ENCODE measurements around the gene DMD. TPM values are rescaled to one million over a fixed set of nuclear protein-coding genes. Genes with fewer than 3 reads are reported as not detected.
"Not testable (repeated sequence)": the region's sequence is repeated elsewhere in the genome, so short reads cannot be mapped to it uniquely, and the experiment has no call there.

Gene DMD
- polyA plus RNA-seq, 1 donor from 2014 or later, result 3.1 TPM

DNA sequence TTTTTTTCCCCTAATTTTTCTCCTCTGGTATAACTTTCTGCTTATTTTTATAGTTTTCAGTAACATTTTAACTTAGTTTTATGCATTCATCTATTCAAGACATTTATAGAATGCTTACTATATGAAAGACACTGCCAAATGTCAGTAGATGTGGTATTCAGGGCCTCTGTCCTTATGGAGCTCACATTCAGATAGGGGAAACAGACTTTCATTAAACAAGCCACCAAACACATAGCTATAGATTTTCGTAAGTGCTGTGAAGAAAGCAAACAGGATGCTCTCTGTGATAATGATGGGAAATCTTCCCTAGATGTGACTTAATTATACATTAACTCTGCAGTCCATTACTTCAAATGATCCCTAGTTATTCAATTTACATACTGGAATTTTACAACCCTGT, 1777.5 kb downstream of the DMD start:
- H3K4me3 Mint-ChIP-seq, result no peak overlapping the region
- no peaks in the 10 kb centered on the region for H3K36me3 Mint-ChIP-seq
- H3K4me1 Mint-ChIP-seq, result no peaks in the 10 kb centered on the region
- H3K27me3 Mint-ChIP-seq, result no peaks in the 10 kb centered on the region
- H3K9me3 Mint-ChIP-seq, result peaks cover 0 to 3% (median 0%) of the 10 kb centered on the region in 3 donors
- no peak overlapping the region for H3K27ac Mint-ChIP-seq

GRCh38 chrX:31429915-31430314, 1781.4 kb downstream of the DMD start:
- Mint-ChIP-seq H3K27me3 (no peaks in the 10 kb centered on the region), H3K4me1 (no peaks in the 10 kb centered on the region), H3K36me3 (no peaks in the 10 kb centered on the region), H3K4me3 (no peak overlapping the region), H3K9me3 (peaks cover 0 to 3% (median 0%) of the 10 kb centered on the region in 3 donors), H3K27ac (no peak overlapping the region)

- no peaks in the 10 kb centered on the region for H3K9me3 Mint-ChIP-seq
- no peaks in the 10 kb centered on the region for H3K36me3 Mint-ChIP-seq
- H3K4me3 Mint-ChIP-seq, result no peak overlapping the region
- no peaks in the 10 kb centered on the region for H3K4me1 Mint-ChIP-seq
- no peaks in the 10 kb centered on the region for H3K27me3 Mint-ChIP-seq
- H3K27ac Mint-ChIP-seq, result no peak overlapping the region
Observed at GRCh38 chrX:31423609-31424189, 1787.7 kb downstream of the DMD start.

GRCh38 chrX:31421441-31421840, 1789.9 kb downstream of the DMD start:
- H3K9me3 Mint-ChIP-seq, result no peaks in the 10 kb centered on the region
- H3K4me1 Mint-ChIP-seq, result no peaks in the 10 kb centered on the region
- H3K27ac Mint-ChIP-seq, result no peak overlapping the region
- no peaks in the 10 kb centered on the region for H3K27me3 Mint-ChIP-seq
- H3K36me3 Mint-ChIP-seq, result no peaks in the 10 kb centered on the region
- H3K4me3 Mint-ChIP-seq, result no peak overlapping the region

DNA sequence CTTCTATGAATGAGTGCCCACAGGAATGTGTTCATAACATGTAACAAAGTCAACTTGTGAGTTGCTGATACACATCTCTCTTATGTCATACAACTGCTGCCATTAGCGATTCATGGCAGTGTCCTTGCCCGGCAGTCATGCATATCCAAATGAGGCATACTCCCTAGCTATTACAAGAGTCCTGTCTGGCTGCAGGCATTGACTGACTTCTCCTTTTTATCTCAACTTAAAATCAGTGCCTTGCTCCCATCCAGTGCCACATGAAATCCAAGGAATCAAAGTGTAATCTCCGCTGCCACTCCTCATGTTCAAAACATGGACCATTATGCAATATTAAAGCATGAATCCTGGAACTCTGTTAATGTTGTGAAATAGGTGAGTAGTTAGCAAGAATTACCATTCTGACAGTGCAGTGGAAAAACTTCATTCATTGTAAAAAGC, 1790.6 kb downstream of the DMD start:
- no peak overlapping the region for H3K4me3 Mint-ChIP-seq
- H3K4me1 Mint-ChIP-seq, result no peaks in the 10 kb centered on the region
- no peaks in the 10 kb centered on the region for H3K36me3 Mint-ChIP-seq
- no peaks in the 10 kb centered on the region for H3K9me3 Mint-ChIP-seq
- no peaks in the 10 kb centered on the region for H3K27me3 Mint-ChIP-seq
- H3K27ac Mint-ChIP-seq, result no peak overlapping the region

- Mint-ChIP-seq H3K4me1 (no peaks in the 10 kb centered on the region), H3K36me3 (no peaks in the 10 kb centered on the region), H3K27ac (no peak overlapping the region), H3K4me3 (no peak overlapping the region), H3K27me3 (no peaks in the 10 kb centered on the region), H3K9me3 (no peaks in the 10 kb centered on the region)
Observed at GRCh38 chrX:31420302-31420701, 1791.0 kb downstream of the DMD start.

- Mint-ChIP-seq H3K4me1 (peaks cover 0 to 2% (median 2%) of the 10 kb centered on the region in 3 donors), H3K9me3 (peaks cover 0 to 10% (median 2%) of the 10 kb centered on the region in 3 donors), H3K27me3 (no peaks in the 10 kb centered on the region), H3K4me3 (no peak overlapping the region), H3K27ac (no peak overlapping the region), H3K36me3 (no peaks in the 10 kb centered on the region)
Observed at GRCh38 chrX:31397119-31397518, 1814.2 kb downstream of the DMD start.

GRCh38 chrX:31392513-31392912, 1818.8 kb downstream of the DMD start:
- H3K4me1 Mint-ChIP-seq, result peaks cover 0 to 2% (median 1%) of the 10 kb centered on the region in 3 donors

GRCh38 chrX:31388946-31389345, 1822.4 kb downstream of the DMD start:
- Mint-ChIP-seq H3K27ac (no peak overlapping the region), H3K27me3 (peaks cover 1% of the 10 kb centered on the region), H3K4me3 (no peak overlapping the region), H3K36me3 (no peaks in the 10 kb centered on the region), H3K4me1 (no peaks in the 10 kb centered on the region), H3K9me3 (peaks cover 0 to 2% (median 0%) of the 10 kb centered on the region in 3 donors)

More at GRCh38 chrX:31392513-31392912, 1818.8 kb downstream of the DMD start:
- no peaks in the 10 kb centered on the region for H3K36me3 Mint-ChIP-seq
- H3K4me3 Mint-ChIP-seq, result no peak overlapping the region
- peaks cover 1% of the 10 kb centered on the region for H3K27me3 Mint-ChIP-seq
- H3K27ac Mint-ChIP-seq, result no peak overlapping the region
- peaks cover 0 to 6% (median 2%) of the 10 kb centered on the region in 3 donors for H3K9me3 Mint-ChIP-seq

GRCh38 chrX:31384471-31384870, 1826.9 kb downstream of the DMD start:
- Mint-ChIP-seq H3K4me3 (no peak overlapping the region), H3K36me3 (no peaks in the 10 kb centered on the region), H3K4me1 (no peaks in the 10 kb centered on the region), H3K27me3 (peaks cover 1% of the 10 kb centered on the region), H3K9me3 (peaks cover 0 to 2% (median 0%) of the 10 kb centered on the region in 3 donors), H3K27ac (no peak overlapping the region)

DNA sequence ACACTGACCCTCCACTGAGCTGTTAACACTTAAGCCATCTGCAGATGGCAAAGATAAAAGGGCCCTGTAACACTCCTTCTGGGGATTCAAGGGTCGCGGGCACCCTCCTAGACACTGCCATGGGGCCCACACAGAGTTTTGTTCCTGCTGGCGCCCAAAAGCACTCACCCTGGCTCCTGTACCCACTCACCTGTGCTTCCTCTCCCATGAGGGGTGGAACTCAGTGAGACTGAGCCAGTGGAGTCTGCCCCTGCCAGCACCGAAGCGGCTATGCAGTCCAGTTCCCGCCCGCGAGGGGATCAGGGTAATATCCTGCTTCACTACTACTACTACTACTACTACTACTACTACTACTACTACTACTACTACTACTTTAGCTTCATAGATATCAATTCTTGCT, 1827.4 kb downstream of the DMD start:
- no peak overlapping the region for H3K4me3 Mint-ChIP-seq
- no peak overlapping the region for H3K27ac Mint-ChIP-seq
- no peaks in the 10 kb centered on the region for H3K36me3 Mint-ChIP-seq
- H3K4me1 Mint-ChIP-seq, result no peaks in the 10 kb centered on the region
- no peaks in the 10 kb centered on the region for H3K27me3 Mint-ChIP-seq
- peaks cover 0 to 2% (median 0%) of the 10 kb centered on the region in 3 donors for H3K9me3 Mint-ChIP-seq

DNA sequence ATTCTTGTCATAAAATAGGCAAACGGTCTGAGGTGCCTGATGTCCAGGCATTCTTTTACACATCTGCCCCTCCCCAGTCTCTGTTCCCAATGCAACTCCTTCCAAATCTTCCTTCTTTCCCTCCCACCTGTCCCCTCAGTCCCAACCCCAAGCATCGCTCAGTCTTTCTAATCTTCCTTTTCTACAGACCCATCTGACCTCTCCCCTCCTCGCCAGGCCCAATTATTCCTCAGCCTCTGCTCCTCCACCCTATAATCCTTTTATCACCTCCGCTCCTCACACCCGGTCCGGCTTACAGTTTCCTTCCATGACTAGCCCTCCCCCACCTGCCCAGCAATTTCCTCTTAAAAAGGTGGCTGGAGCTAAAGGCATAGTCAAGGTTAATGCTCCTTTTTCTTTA, 1832.4 kb downstream of the DMD start:
- not testable (repeated sequence) for H3K27ac Mint-ChIP-seq, H3K27me3 Mint-ChIP-seq, H3K4me1 Mint-ChIP-seq, H3K36me3 Mint-ChIP-seq, H3K9me3 Mint-ChIP-seq, H3K4me3 Mint-ChIP-seq

DNA sequence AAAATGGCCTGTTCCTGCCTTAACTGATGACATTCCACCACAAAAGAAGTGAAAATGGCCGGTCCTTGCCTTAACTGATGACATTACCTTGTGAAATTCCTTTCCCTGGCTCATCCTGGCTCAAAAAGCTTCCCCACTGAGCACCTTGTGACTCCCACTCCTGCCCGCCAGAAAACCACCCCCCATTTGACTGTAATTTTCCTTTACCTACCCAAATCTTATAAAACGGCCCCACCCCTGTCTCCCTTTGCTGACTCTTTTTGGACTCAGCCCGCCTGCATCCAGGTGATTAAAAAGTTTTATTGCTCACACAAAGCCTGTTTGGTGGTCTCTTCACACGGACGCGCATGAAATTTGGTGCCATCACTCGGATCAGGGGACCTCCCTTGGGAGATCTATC, 1833.5 kb downstream of the DMD start:
- H3K4me1 Mint-ChIP-seq, H3K36me3 Mint-ChIP-seq, H3K27ac Mint-ChIP-seq: not testable (repeated sequence)

DNA sequence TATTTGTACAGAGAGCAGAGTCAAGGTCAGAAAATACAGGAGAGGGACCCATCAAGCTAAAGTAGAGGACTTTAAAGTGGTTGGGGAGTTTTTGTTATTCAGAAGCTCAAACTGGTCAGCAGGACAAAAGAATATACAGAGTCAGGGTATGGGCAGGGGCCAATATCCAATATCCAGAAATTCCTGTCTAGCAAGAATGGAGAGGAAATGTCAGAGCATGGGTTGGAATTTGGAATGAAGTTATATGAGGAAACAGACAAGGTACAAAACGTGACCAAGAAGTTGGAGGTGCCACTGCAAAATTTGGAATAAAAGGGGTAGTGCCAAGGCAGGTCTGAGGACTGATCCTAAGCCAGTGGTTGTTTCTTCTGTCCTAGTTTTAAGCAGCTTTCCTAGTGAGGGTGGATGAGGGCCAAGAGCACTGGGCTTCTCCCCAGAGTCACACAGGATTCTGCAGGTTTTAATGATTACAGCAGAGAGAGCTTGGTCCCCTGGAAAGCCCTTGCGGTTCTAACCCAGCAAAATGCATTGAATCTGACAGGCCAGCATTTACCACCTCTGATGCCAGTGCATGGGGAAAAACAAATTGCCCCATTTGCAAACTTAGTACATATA, 1834.8 kb downstream of the DMD start:
- Mint-ChIP-seq H3K9me3 (no peaks in the 10 kb centered on the region), H3K27ac (no peak overlapping the region), H3K4me3 (no peak overlapping the region), H3K27me3 (no peaks in the 10 kb centered on the region), H3K4me1 (no peaks in the 10 kb centered on the region), H3K36me3 (no peaks in the 10 kb centered on the region)

More for the DNA sequence above, 1833.5 kb downstream of the DMD start:
- H3K9me3 Mint-ChIP-seq, H3K27me3 Mint-ChIP-seq, H3K4me3 Mint-ChIP-seq: not testable (repeated sequence)

DNA sequence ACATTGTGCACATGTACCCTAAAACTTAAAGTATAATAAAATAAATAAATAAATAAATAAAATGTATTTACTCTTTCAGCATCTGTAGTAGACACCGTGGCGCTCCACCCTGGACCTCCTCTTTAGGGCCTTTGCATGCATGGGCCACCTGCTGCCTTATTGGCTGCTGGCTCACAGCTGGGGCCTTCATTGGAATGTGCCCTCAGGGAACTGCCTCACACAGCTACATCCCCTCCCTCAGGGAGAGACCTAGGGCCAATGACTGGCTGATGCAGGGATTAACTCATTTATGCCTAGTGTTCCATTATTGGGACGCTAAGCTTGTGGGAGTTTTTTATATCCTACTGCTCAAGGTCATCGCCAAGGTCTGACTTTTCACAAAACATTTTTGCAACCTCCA, 1836.6 kb downstream of the DMD start:
- no peaks in the 10 kb centered on the region for H3K4me1 Mint-ChIP-seq

DNA sequence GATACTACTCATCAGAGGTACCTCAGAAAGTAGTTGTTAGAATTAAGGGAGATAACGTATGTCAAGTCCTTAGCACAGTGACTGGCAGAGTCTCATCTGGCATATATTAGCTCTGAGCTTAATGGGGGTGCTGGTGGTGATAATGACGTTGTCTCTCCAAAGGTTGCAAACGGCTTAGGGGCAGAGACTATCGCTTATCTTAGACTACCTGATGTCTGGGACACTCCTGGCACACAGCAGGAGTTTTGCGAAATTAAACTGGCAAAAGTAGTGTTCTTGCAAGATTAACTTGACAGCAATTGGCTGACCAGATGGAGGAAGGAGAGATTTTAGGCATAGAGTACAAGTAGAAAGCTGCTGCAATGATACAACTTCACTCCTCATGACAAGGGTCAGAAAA, 1839.4 kb downstream of the DMD start:
- H3K36me3 Mint-ChIP-seq, result no peaks in the 10 kb centered on the region
- H3K4me3 Mint-ChIP-seq, result no peak overlapping the region
- H3K27ac Mint-ChIP-seq, result no peak overlapping the region
- H3K9me3 Mint-ChIP-seq, result peaks cover 0 to 5% (median 2%) of the 10 kb centered on the region in 3 donors
- no peaks in the 10 kb centered on the region for H3K4me1 Mint-ChIP-seq
- no peaks in the 10 kb centered on the region for H3K27me3 Mint-ChIP-seq

More for the DNA sequence above, 1836.6 kb downstream of the DMD start:
- no peaks in the 10 kb centered on the region for H3K27me3 Mint-ChIP-seq
- no peak overlapping the region for H3K4me3 Mint-ChIP-seq
- no peaks in the 10 kb centered on the region for H3K36me3 Mint-ChIP-seq
- no peaks in the 10 kb centered on the region for H3K9me3 Mint-ChIP-seq
- H3K27ac Mint-ChIP-seq, result no peak overlapping the region
